ENCODE results near the gene PRDM16. TPM values are rescaled to one million over a fixed set of nuclear protein-coding genes. Genes with fewer than 3 reads are reported as not detected.

Gene PRDM16
- total RNA-seq, 1 experiment from 2014 or later = 5.3 TPM

DNA sequence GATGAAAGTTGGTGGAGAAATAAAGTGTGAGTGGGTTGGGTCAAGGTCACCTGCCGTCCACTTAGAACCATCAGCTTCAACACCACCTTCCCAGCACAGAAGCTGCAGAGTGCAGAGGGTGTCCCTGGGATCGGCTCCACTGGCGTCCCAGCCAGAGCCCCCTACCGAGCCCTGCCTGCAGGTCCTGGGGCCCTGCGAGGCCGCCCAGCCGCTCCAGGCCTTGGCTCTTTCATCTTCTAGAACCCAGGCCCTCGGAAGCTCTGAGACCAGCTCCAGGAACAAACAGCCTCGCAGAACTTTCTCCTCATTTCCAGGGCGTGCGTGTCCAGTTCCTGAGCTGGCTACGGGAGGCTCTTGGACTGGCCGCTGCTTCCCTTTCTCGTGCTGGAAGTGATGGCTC, 166.0 kb downstream of the PRDM16 start:
- Histone ChIP-seq H3K36me3 (ENCODE audit: control insufficient read depth, insufficient read depth, low read length) (no peaks in the 10 kb centered on the region), H3K9me3 (no peaks in the 10 kb centered on the region), H3K4me1 (no peaks in the 10 kb centered on the region), H3K4me3 (ENCODE audit: low read depth, low read length) (no peak overlapping the region), H3K27me3 (replicated peaks; ENCODE audit: control insufficient read depth, insufficient read depth, low read length) (no peaks in the 10 kb centered on the region)
- H3K36me3 Mint-ChIP-seq (ENCODE audit: insufficient read depth, unreplicated experiment) = no peaks in the 10 kb centered on the region
- H3K4me1 Mint-ChIP-seq (ENCODE audit: low read depth, unreplicated experiment) = no peaks in the 10 kb centered on the region
- H3K27ac Mint-ChIP-seq (ENCODE audit: unreplicated experiment) = no peak overlapping the region
- TF ChIP-seq, protein P1, sequence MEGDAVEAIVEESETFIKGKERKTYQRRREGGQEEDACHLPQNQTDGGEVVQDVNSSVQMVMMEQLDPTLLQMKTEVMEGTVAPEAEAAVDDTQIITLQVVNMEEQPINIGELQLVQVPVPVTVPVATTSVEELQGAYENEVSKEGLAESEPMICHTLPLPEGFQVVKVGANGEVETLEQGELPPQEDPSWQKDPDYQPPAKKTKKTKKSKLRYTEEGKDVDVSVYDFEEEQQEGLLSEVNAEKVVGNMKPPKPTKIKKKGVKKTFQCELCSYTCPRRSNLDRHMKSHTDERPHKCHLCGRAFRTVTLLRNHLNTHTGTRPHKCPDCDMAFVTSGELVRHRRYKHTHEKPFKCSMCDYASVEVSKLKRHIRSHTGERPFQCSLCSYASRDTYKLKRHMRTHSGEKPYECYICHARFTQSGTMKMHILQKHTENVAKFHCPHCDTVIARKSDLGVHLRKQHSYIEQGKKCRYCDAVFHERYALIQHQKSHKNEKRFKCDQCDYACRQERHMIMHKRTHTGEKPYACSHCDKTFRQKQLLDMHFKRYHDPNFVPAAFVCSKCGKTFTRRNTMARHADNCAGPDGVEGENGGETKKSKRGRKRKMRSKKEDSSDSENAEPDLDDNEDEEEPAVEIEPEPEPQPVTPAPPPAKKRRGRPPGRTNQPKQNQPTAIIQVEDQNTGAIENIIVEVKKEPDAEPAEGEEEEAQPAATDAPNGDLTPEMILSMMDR (IDR thresholded peaks at IDR 0.05; ENCODE audit: insufficient read depth in 1 of 2, low read depth in 1 of 2, low read length in 1 of 2, severe bottlenecking in 1 of 2, unreplicated experiment in 1 of 2) = no peak
- ChIA-PET CTCF (no interaction called here), POLR2A (no interaction called here)
- DNase-seq = no peak
- no peaks in the 10 kb centered on the region for H3K27me3 Mint-ChIP-seq (ENCODE audit: insufficient read depth, unreplicated experiment)
- intact Hi-C loops (cut with micrococcal nuclease; ENCODE audit: unreplicated experiment) = no loop called here
- no peak overlapping the region for H3K4me3 Mint-ChIP-seq (ENCODE audit: unreplicated experiment)
- H3K9me3 Mint-ChIP-seq (ENCODE audit: unreplicated experiment) = no peaks in the 10 kb centered on the region
- no TSS peak for BruUV-seq (replicated peaks)

DNA sequence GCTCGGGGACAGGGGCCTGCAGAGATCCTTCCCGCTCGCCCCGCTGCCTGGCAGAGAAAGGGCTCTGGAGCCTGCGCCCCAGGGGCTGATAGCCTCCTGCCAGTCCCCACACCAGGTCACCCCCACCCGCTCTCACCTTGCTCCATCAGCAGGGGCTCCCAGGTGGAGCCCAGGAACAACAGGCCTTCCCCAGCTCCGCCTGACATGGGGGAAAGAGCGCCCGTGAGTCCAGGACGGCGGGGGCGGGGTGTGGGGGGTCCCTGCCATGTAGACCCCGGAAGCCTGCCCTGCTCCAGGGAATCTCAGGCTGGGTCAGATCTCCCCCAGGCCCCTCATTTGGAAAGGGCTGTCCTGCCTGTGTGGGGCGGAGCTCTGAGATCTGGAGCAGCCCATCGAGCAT, 166.5 kb downstream of the PRDM16 start:
- Histone ChIP-seq H3K9me3 (no peaks in the 10 kb centered on the region), H3K27me3 (replicated peaks; ENCODE audit: control insufficient read depth, insufficient read depth, low read length) (no peaks in the 10 kb centered on the region), H3K4me1 (no peaks in the 10 kb centered on the region), H3K36me3 (ENCODE audit: control insufficient read depth, insufficient read depth, low read length) (no peaks in the 10 kb centered on the region), H3K4me3 (ENCODE audit: low read depth, low read length) (no peak overlapping the region)
- H3K36me3 Mint-ChIP-seq (ENCODE audit: insufficient read depth, unreplicated experiment) = no peaks in the 10 kb centered on the region
- H3K27ac Mint-ChIP-seq (ENCODE audit: unreplicated experiment) = no peak overlapping the region
- POLR2A ChIA-PET = no interaction called here
- H3K9me3 Mint-ChIP-seq (ENCODE audit: unreplicated experiment) = no peaks in the 10 kb centered on the region
- CTCF ChIA-PET = no interaction called here
- BruUV-seq (replicated peaks) = no TSS peak
- no peaks in the 10 kb centered on the region for H3K4me1 Mint-ChIP-seq (ENCODE audit: low read depth, unreplicated experiment)
- no peaks in the 10 kb centered on the region for H3K27me3 Mint-ChIP-seq (ENCODE audit: insufficient read depth, unreplicated experiment)
- DNase-seq = no peak
- no peak overlapping the region for H3K4me3 Mint-ChIP-seq (ENCODE audit: unreplicated experiment)
- intact Hi-C loops (cut with micrococcal nuclease; ENCODE audit: unreplicated experiment) = no loop called here
- TF ChIP-seq, protein P1 (IDR thresholded peaks at IDR 0.05; ENCODE audit: insufficient read depth in 1 of 2, low read depth in 1 of 2, low read length in 1 of 2, severe bottlenecking in 1 of 2, unreplicated experiment in 1 of 2) = no peak

DNA sequence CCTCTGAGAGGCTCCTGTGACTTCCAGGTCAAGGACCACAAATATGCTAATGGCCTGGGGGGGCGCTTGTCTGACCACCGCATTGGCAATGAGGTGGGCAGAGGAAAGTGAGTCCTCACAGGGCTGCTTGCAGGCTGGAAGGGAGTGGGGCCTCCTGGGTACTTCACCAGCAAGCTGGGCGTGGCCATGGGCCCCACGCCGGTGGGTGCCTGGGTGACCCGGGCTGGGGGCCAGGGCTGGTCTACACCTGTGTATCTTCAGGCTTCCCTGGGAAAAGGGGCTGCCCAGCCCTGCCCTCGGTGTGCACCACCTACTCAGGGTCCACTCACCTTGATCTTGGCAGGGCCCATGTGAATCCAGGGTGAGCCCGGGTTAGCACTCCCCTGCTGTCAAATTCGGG, 167.4 kb downstream of the PRDM16 start:
- CTCF ChIA-PET = no interaction called here
- intact Hi-C loops (cut with micrococcal nuclease; ENCODE audit: unreplicated experiment) = no loop called here
- H3K4me3 Mint-ChIP-seq (ENCODE audit: unreplicated experiment) = no peak overlapping the region
- Histone ChIP-seq H3K36me3 (ENCODE audit: control insufficient read depth, insufficient read depth, low read length) (no peaks in the 10 kb centered on the region), H3K27me3 (replicated peaks; ENCODE audit: control insufficient read depth, insufficient read depth, low read length) (no peaks in the 10 kb centered on the region), H3K4me1 (no peaks in the 10 kb centered on the region), H3K4me3 (ENCODE audit: low read depth, low read length) (no peak overlapping the region), H3K9me3 (no peaks in the 10 kb centered on the region)
- H3K27me3 Mint-ChIP-seq (ENCODE audit: insufficient read depth, unreplicated experiment) = no peaks in the 10 kb centered on the region
- TF ChIP-seq, protein P1 (IDR thresholded peaks at IDR 0.05; ENCODE audit: insufficient read depth in 1 of 2, low read depth in 1 of 2, low read length in 1 of 2, severe bottlenecking in 1 of 2, unreplicated experiment in 1 of 2) = no peak
- no peak overlapping the region for H3K27ac Mint-ChIP-seq (ENCODE audit: unreplicated experiment)
- no peaks in the 10 kb centered on the region for H3K4me1 Mint-ChIP-seq (ENCODE audit: low read depth, unreplicated experiment)
- DNase-seq = no peak
- POLR2A ChIA-PET = no interaction called here
- H3K9me3 Mint-ChIP-seq (ENCODE audit: unreplicated experiment) = no peaks in the 10 kb centered on the region
- no TSS peak for BruUV-seq (replicated peaks)
- H3K36me3 Mint-ChIP-seq (ENCODE audit: insufficient read depth, unreplicated experiment) = no peaks in the 10 kb centered on the region
